ENCODE data around the gene HRH3.

DNA sequence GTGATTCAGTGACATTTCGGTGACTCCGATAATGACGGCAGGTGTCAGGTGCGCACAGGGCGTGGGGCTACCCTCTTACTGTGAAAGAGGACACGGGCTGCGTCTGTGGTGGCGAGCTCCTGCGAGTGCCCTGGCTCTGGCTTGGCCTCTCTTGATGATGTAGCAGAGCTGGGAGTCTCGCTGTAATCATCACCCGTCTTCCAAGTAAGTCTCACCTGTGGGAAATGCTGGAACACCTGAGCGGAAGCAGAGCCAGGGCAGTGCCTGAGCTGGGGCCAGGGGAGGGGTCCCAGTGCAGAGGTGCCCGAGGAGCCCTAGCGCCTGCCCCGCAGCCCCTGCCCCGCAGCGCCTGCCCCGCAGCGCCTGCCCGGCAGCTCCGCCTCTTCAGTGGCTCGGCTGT is 23.0 kb upstream of the HRH3 start:
- TF ChIP-seq POLR2A (IDR thresholded peaks at IDR 0.05), result no peak
- TF ChIP-seq, protein P1, sequence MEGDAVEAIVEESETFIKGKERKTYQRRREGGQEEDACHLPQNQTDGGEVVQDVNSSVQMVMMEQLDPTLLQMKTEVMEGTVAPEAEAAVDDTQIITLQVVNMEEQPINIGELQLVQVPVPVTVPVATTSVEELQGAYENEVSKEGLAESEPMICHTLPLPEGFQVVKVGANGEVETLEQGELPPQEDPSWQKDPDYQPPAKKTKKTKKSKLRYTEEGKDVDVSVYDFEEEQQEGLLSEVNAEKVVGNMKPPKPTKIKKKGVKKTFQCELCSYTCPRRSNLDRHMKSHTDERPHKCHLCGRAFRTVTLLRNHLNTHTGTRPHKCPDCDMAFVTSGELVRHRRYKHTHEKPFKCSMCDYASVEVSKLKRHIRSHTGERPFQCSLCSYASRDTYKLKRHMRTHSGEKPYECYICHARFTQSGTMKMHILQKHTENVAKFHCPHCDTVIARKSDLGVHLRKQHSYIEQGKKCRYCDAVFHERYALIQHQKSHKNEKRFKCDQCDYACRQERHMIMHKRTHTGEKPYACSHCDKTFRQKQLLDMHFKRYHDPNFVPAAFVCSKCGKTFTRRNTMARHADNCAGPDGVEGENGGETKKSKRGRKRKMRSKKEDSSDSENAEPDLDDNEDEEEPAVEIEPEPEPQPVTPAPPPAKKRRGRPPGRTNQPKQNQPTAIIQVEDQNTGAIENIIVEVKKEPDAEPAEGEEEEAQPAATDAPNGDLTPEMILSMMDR (IDR thresholded peaks at IDR 0.05), result no peak

Measured in ovary (tissue), 3 donors.